ENCODE results near the gene IGFL1. TPM values are rescaled to one million over a fixed set of nuclear protein-coding genes. Genes with fewer than 3 reads are reported as not detected.
"Not testable (repeated sequence)": the region's sequence is repeated elsewhere in the genome, so short reads cannot be mapped to it uniquely, and the experiment has no call there.

IGFL1 gene
- total RNA-seq, 1 donor from 2014 or later: not detected

- peak; percentile 85 for DNase-seq (ENCODE audit: low read depth)
Measured at GRCh38 chr19:46265217-46265828, 35.8 kb downstream of the IGFL1 start.

GRCh38 chr19:46269101-46269500 is 39.6 kb downstream of the IGFL1 start:
- DNase-seq (ENCODE audit: low read depth): no peak

GRCh38 chr19:46270521-46271256 is 41.1 kb downstream of the IGFL1 start:
- no peak for DNase-seq (ENCODE audit: low read depth)

- DNase-seq (ENCODE audit: low read depth): peak; percentile 37
Measured at GRCh38 chr19:46271481-46272197, 42.1 kb downstream of the IGFL1 start.

- not testable (repeated sequence) for DNase-seq (ENCODE audit: low read depth)
Measured at GRCh38 chr19:46273931-46274330, 44.4 kb downstream of the IGFL1 start.

GRCh38 chr19:46279177-46279576 is 49.6 kb downstream of the IGFL1 start:
- no peak for DNase-seq (ENCODE audit: low read depth)

Other genes starting within 250 kb of the IGFL1 start
- gene CCDC61, start 234.3 kb upstream of the IGFL1 start, total RNA-seq: 7.0 and 10.9 TPM in 2 replicates
- not detected in 2 replicates for gene PGLYRP1, start 206.7 kb upstream of the IGFL1 start, total RNA-seq
- 0.10 and 0.91 TPM in 2 replicates for gene IGFL4, start 188.7 kb upstream of the IGFL1 start, total RNA-seq
- not detected in 2 replicates for gene IGFL3, start 105.1 kb upstream of the IGFL1 start, total RNA-seq
- not detected in 2 replicates for gene IGFL2, start 81.5 kb upstream of the IGFL1 start, total RNA-seq
- gene HIF3A, start 67.3 kb downstream of the IGFL1 start, total RNA-seq: not detected in 2 replicates
- 48.7 and 71.6 TPM in 2 replicates for gene PPP5C, start 117.3 kb downstream of the IGFL1 start, total RNA-seq
- 18.0 and 19.7 TPM in 2 replicates for gene CCDC8, start 183.8 kb downstream of the IGFL1 start, total RNA-seq
- 0.05 and 0.10 TPM in 2 replicates for gene PNMA8C, start 199.2 kb downstream of the IGFL1 start, total RNA-seq
- 89.0 and 102 TPM in 2 replicates for gene PNMA8A, start 241.8 kb downstream of the IGFL1 start, total RNA-seq

All from myocyte (in vitro differentiated cells).